C4-2B (cell line): ENCODE data around the gene ANKS1B.

Experiments
- CTCF ChIP-seq: fragments of 450-650 bp; conservative IDR thresholded peaks from 2 replicates; pipeline ENCODE4 v1.5.1; 2017; ENCODE audit warnings: mild to moderate bottlenecking
- ZFX ChIP-seq: fragments of 450-650 bp; IDR thresholded peaks from 2 replicates; pipeline ENCODE4 v1.6.1; 2017

GRCh38 chr12:99367181-99367580 is 617.6 kb downstream of the ANKS1B start:
- TF ChIP-seq CTCF (no peak), ZFX (no peak)
